ENCODE measurements around the gene TRDMT1. TPM values are rescaled to one million over a fixed set of nuclear protein-coding genes. Genes with fewer than 3 reads are reported as not detected.

TRDMT1 gene
- total RNA-seq, 2 donors from 2014 or later: 8.1 to 13.0 TPM

GRCh38 chr10:17179002-17179401, 22.5 kb downstream of the TRDMT1 start:
- Histone ChIP-seq H3K4me1 (ENCODE audit: control insufficient read depth, insufficient read depth, low read length) (no peaks in the 10 kb centered on the region), H3K9me3 (ENCODE audit: control insufficient read depth, low read length) (no peaks in the 10 kb centered on the region), H3K36me3 (ENCODE audit: control insufficient read depth, insufficient read depth, low read length) (no peaks in the 10 kb centered on the region), H3K27me3 (ENCODE audit: control insufficient read depth, insufficient read depth, low read length, poor library complexity, severe bottlenecking) (no peaks in the 10 kb centered on the region), H3K9ac (ENCODE audit: extremely low read depth, low read length, poor library complexity, severe bottlenecking) (no peak overlapping the region), H3K27ac (ENCODE audit: low read depth, low read length) (no peak overlapping the region), H3K4me3 (ENCODE audit: low read length) (no peak overlapping the region)
- DNase-seq: no peak
- TF ChIP-seq CTCF (conservative IDR thresholded peaks at IDR 0.05): no peak
- Mint-ChIP-seq H3K4me1 (peaks cover 12% of the 10 kb centered on the region), H3K9me3 (no peaks in the 10 kb centered on the region), H3K27me3 (ENCODE audit: insufficient read depth) (no peaks in the 10 kb centered on the region), H3K27ac (no peak overlapping the region), H3K36me3 (ENCODE audit: low read depth) (no peaks in the 10 kb centered on the region), H3K4me3 (no peak overlapping the region)
- WGBS, 2 experiments (ENCODE audit: insufficient coverage in 1 of 2, insufficient read length in 1 of 2): 91 to 95% methylated on average over 3 of the region's 3 CpGs

- no peak overlapping the region for H3K9ac ChIP-seq (ENCODE audit: extremely low read depth, low read length, poor library complexity, severe bottlenecking)
- no peak for TF ChIP-seq CTCF (conservative IDR thresholded peaks at IDR 0.05)
- no peak overlapping the region for H3K4me3 ChIP-seq (ENCODE audit: low read length)
- H3K27ac ChIP-seq (ENCODE audit: low read depth, low read length): no peak overlapping the region
- Mint-ChIP-seq H3K4me3 (no peak overlapping the region), H3K9me3 (no peaks in the 10 kb centered on the region), H3K27me3 (ENCODE audit: insufficient read depth) (no peaks in the 10 kb centered on the region), H3K4me1 (peaks cover 12% of the 10 kb centered on the region), H3K36me3 (ENCODE audit: low read depth) (no peaks in the 10 kb centered on the region), H3K27ac (no peak overlapping the region)
- H3K27me3 ChIP-seq (ENCODE audit: control insufficient read depth, insufficient read depth, low read length, poor library complexity, severe bottlenecking): no peaks in the 10 kb centered on the region
- DNase-seq: no peak
- WGBS, 2 experiments (ENCODE audit: insufficient coverage in 1 of 2, insufficient read length in 1 of 2): 100% methylated on average over 1 of the region's 1 CpG
- H3K36me3 ChIP-seq (ENCODE audit: control insufficient read depth, insufficient read depth, low read length): no peaks in the 10 kb centered on the region
- H3K9me3 ChIP-seq (ENCODE audit: control insufficient read depth, low read length): no peaks in the 10 kb centered on the region
- no peaks in the 10 kb centered on the region for H3K4me1 ChIP-seq (ENCODE audit: control insufficient read depth, insufficient read depth, low read length)
These were observed 23.5 kb downstream of the TRDMT1 start for GRCh38 chr10:17178006-17178405.

GRCh38 chr10:17177014-17177413, 24.5 kb downstream of the TRDMT1 start:
- WGBS, 2 experiments (ENCODE audit: insufficient coverage in 1 of 2, insufficient read length in 1 of 2): 84% methylated on average over 1 of the region's 1 CpG; no CpG with 5 or more reads in 1 of the 2 experiments

More at GRCh38 chr10:17177014-17177413, 24.5 kb downstream of the TRDMT1 start:
- H3K36me3 ChIP-seq (ENCODE audit: control insufficient read depth, insufficient read depth, low read length): no peaks in the 10 kb centered on the region
- no peak for DNase-seq
- no peaks in the 10 kb centered on the region for H3K4me1 ChIP-seq (ENCODE audit: control insufficient read depth, insufficient read depth, low read length)
- H3K9me3 Mint-ChIP-seq: no peaks in the 10 kb centered on the region
- H3K4me3 ChIP-seq (ENCODE audit: low read length): no peak overlapping the region
- no peaks in the 10 kb centered on the region for H3K27me3 ChIP-seq (ENCODE audit: control insufficient read depth, insufficient read depth, low read length, poor library complexity, severe bottlenecking)
- H3K27me3 Mint-ChIP-seq (ENCODE audit: insufficient read depth): no peaks in the 10 kb centered on the region
- TF ChIP-seq CTCF (conservative IDR thresholded peaks at IDR 0.05): no peak
- H3K27ac ChIP-seq (ENCODE audit: low read depth, low read length): no peak overlapping the region
- no peak overlapping the region for H3K9ac ChIP-seq (ENCODE audit: extremely low read depth, low read length, poor library complexity, severe bottlenecking)
- H3K9me3 ChIP-seq (ENCODE audit: control insufficient read depth, low read length): no peaks in the 10 kb centered on the region
- H3K36me3 Mint-ChIP-seq (ENCODE audit: low read depth): no peaks in the 10 kb centered on the region
- H3K4me1 Mint-ChIP-seq: peaks cover 9% of the 10 kb centered on the region
- H3K27ac Mint-ChIP-seq: no peak overlapping the region
- H3K4me3 Mint-ChIP-seq: no peak overlapping the region
